HEK293 (cell line): Measurements from ENCODE around the gene PRDM15.

Source experiments
- SP2 ChIP-seq: fragments of 450-650 bp; formaldehyde crosslinking; IDR thresholded peaks from 2 replicates; pipeline ENCODE4 v1.5.1; 2016; ENCODE audit warnings: missing biosample characterization, missing genetic modification characterization
- YY1 ChIP-seq: fragments of 450-650 bp; formaldehyde crosslinking; IDR thresholded peaks from 2 replicates; pipeline ENCODE4 v1.5.1; 2018; ENCODE audit warnings: missing biosample characterization, missing genetic modification characterization
- ZBTB48 ChIP-seq: fragments of 450-650 bp; formaldehyde crosslinking; IDR thresholded peaks from 2 replicates; pipeline ENCODE4 v1.5.1; 2016; ENCODE audit warnings: missing biosample characterization, missing genetic modification characterization
- ZNF548 ChIP-seq: fragments of 450-650 bp; formaldehyde crosslinking; IDR thresholded peaks from 2 replicates; pipeline ENCODE4 v1.5.1; 2016; ENCODE audit warnings: missing biosample characterization, missing genetic modification characterization
- TF ChIP-seq, protein P1 (sequence below): fragments of 450-650 bp; formaldehyde crosslinking; IDR thresholded peaks from 2 replicates; pipeline ENCODE4 v1.5.1; 2016; ENCODE audit warnings: missing biosample characterization, missing genetic modification characterization
- TF ChIP-seq, protein P2 (sequence below): fragments of 450-650 bp; formaldehyde crosslinking; IDR thresholded peaks from 2 replicates; pipeline ENCODE4 v1.5.1; 2016; ENCODE audit warnings: missing biosample characterization, missing genetic modification characterization
- TF ChIP-seq, protein P3 (sequence below): fragments of 450-650 bp; formaldehyde crosslinking; IDR thresholded peaks from 2 replicates; pipeline ENCODE4 v1.5.1; 2016; ENCODE audit warnings: missing biosample characterization, missing genetic modification characterization
- TF ChIP-seq, protein P4 (sequence below): fragments of 450-650 bp; formaldehyde crosslinking; IDR thresholded peaks from 2 replicates; pipeline ENCODE4 v1.5.1; 2016; ENCODE audit warnings: missing biosample characterization, missing genetic modification characterization, borderline replicate concordance
- TF ChIP-seq, protein P5 (sequence below): fragments of 450-650 bp; formaldehyde crosslinking; IDR thresholded peaks from 2 replicates; pipeline ENCODE4 v1.5.1; 2016; ENCODE audit warnings: missing biosample characterization, missing genetic modification characterization
- TF ChIP-seq, protein P6 (sequence below): fragments of 450-650 bp; formaldehyde crosslinking; IDR thresholded peaks from 2 replicates; pipeline ENCODE4 v1.5.1; 2017; ENCODE audit warnings: missing biosample characterization, mild to moderate bottlenecking, missing genetic modification characterization, moderate library complexity

DNA sequence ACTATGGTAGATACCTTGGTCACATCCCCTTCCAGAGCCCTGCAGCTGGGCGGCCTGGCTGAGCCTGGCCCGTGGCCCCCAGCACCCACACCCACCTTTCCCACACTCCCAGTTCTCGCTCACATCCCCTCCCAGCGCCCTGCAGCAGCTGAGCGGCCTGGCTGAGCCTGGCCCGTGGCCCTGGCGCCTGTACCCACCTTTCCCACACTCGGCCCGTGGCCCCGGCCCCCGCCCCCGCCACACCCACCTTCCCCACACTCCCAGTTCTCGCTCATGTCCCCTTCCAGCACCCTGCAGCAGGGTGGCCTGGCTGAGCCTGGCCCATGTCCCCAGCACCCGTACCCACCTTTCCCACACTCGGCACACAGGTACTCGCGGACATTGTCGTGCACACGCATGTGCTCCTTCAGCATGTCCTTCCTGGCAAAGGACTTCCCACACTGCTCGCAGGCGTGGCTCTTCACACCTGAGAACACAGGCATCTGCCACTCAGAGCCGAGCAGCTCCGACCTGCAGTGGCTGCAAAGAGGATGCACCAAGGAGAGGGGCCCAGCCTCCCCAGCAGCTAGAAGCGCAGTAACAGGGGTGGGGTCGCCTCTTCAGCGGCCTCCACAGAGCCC is 59.8 kb downstream of the PRDM15 start:
- TF ChIP-seq, protein P1, sequence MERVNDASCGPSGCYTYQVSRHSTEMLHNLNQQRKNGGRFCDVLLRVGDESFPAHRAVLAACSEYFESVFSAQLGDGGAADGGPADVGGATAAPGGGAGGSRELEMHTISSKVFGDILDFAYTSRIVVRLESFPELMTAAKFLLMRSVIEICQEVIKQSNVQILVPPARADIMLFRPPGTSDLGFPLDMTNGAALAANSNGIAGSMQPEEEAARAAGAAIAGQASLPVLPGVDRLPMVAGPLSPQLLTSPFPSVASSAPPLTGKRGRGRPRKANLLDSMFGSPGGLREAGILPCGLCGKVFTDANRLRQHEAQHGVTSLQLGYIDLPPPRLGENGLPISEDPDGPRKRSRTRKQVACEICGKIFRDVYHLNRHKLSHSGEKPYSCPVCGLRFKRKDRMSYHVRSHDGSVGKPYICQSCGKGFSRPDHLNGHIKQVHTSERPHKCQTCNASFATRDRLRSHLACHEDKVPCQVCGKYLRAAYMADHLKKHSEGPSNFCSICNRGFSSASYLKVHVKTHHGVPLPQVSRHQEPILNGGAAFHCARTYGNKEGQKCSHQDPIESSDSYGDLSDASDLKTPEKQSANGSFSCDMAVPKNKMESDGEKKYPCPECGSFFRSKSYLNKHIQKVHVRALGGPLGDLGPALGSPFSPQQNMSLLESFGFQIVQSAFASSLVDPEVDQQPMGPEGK (tag by site-specific recombination), result no peak
- TF ChIP-seq ZNF548 (no peak), SP2 (tag by site-specific recombination) (no peak), YY1 (tag by site-specific recombination) (no peak), ZBTB48 (tag by site-specific recombination) (no peak)
- TF ChIP-seq, protein P2, sequence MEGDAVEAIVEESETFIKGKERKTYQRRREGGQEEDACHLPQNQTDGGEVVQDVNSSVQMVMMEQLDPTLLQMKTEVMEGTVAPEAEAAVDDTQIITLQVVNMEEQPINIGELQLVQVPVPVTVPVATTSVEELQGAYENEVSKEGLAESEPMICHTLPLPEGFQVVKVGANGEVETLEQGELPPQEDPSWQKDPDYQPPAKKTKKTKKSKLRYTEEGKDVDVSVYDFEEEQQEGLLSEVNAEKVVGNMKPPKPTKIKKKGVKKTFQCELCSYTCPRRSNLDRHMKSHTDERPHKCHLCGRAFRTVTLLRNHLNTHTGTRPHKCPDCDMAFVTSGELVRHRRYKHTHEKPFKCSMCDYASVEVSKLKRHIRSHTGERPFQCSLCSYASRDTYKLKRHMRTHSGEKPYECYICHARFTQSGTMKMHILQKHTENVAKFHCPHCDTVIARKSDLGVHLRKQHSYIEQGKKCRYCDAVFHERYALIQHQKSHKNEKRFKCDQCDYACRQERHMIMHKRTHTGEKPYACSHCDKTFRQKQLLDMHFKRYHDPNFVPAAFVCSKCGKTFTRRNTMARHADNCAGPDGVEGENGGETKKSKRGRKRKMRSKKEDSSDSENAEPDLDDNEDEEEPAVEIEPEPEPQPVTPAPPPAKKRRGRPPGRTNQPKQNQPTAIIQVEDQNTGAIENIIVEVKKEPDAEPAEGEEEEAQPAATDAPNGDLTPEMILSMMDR, result no peak
- TF ChIP-seq, protein P3, sequence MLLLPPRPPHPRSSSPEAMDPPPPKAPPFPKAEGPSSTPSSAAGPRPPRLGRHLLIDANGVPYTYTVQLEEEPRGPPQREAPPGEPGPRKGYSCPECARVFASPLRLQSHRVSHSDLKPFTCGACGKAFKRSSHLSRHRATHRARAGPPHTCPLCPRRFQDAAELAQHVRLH, result no peak
- TF ChIP-seq, protein P4, sequence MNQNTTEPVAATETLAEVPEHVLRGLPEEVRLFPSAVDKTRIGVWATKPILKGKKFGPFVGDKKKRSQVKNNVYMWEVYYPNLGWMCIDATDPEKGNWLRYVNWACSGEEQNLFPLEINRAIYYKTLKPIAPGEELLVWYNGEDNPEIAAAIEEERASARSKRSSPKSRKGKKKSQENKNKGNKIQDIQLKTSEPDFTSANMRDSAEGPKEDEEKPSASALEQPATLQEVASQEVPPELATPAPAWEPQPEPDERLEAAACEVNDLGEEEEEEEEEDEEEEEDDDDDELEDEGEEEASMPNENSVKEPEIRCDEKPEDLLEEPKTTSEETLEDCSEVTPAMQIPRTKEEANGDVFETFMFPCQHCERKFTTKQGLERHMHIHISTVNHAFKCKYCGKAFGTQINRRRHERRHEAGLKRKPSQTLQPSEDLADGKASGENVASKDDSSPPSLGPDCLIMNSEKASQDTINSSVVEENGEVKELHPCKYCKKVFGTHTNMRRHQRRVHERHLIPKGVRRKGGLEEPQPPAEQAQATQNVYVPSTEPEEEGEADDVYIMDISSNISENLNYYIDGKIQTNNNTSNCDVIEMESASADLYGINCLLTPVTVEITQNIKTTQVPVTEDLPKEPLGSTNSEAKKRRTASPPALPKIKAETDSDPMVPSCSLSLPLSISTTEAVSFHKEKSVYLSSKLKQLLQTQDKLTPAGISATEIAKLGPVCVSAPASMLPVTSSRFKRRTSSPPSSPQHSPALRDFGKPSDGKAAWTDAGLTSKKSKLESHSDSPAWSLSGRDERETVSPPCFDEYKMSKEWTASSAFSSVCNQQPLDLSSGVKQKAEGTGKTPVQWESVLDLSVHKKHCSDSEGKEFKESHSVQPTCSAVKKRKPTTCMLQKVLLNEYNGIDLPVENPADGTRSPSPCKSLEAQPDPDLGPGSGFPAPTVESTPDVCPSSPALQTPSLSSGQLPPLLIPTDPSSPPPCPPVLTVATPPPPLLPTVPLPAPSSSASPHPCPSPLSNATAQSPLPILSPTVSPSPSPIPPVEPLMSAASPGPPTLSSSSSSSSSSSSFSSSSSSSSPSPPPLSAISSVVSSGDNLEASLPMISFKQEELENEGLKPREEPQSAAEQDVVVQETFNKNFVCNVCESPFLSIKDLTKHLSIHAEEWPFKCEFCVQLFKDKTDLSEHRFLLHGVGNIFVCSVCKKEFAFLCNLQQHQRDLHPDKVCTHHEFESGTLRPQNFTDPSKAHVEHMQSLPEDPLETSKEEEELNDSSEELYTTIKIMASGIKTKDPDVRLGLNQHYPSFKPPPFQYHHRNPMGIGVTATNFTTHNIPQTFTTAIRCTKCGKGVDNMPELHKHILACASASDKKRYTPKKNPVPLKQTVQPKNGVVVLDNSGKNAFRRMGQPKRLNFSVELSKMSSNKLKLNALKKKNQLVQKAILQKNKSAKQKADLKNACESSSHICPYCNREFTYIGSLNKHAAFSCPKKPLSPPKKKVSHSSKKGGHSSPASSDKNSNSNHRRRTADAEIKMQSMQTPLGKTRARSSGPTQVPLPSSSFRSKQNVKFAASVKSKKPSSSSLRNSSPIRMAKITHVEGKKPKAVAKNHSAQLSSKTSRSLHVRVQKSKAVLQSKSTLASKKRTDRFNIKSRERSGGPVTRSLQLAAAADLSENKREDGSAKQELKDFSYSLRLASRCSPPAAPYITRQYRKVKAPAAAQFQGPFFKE (tag by site-specific recombination), result no peak
- TF ChIP-seq, protein P5, sequence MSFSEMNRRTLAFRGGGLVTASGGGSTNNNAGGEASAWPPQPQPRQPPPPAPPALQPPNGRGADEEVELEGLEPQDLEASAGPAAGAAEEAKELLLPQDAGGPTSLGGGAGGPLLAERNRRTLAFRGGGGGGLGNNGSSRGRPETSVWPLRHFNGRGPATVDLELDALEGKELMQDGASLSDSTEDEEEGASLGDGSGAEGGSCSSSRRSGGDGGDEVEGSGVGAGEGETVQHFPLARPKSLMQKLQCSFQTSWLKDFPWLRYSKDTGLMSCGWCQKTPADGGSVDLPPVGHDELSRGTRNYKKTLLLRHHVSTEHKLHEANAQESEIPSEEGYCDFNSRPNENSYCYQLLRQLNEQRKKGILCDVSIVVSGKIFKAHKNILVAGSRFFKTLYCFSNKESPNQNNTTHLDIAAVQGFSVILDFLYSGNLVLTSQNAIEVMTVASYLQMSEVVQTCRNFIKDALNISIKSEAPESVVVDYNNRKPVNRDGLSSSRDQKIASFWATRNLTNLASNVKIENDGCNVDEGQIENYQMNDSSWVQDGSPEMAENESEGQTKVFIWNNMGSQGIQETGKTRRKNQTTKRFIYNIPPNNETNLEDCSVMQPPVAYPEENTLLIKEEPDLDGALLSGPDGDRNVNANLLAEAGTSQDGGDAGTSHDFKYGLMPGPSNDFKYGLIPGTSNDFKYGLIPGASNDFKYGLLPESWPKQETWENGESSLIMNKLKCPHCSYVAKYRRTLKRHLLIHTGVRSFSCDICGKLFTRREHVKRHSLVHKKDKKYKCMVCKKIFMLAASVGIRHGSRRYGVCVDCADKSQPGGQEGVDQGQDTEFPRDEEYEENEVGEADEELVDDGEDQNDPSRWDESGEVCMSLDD (tag by site-specific recombination), result no peak
- TF ChIP-seq, protein P6, sequence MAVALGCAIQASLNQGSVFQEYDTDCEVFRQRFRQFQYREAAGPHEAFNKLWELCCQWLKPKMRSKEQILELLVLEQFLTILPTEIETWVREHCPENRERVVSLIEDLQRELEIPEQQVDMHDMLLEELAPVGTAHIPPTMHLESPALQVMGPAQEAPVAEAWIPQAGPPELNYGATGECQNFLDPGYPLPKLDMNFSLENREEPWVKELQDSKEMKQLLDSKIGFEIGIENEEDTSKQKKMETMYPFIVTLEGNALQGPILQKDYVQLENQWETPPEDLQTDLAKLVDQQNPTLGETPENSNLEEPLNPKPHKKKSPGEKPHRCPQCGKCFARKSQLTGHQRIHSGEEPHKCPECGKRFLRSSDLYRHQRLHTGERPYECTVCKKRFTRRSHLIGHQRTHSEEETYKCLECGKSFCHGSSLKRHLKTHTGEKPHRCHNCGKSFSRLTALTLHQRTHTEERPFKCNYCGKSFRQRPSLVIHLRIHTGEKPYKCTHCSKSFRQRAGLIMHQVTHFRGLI, result no peak
